Measurements from ENCODE around the gene RYR2. TPM values are rescaled to one million over a fixed set of nuclear protein-coding genes. Genes with fewer than 3 reads are reported as not detected.

The RYR2 gene
- total and polyA plus RNA-seq, 2 experiments from 2014 or later: 0.50 to 0.95 TPM

GRCh38 chr1:237864338-237865244 lies 822.6 kb downstream of the RYR2 start:
- 20% methylated on average over 25 of the region's 25 CpGs for WGBS (ENCODE audit: low lambda C conversion rate, missing lambda C conversion rate)
- Histone ChIP-seq H3K4me3 (no peak overlapping the region), H4K20me1 (ENCODE audit: insufficient read depth, poor library complexity, severe bottlenecking) (no peaks in the 10 kb centered on the region), H2AFZ (peak overlapping the region; percentile 20), H3K27me3 (no peaks in the 10 kb centered on the region), H3K4me1 (ENCODE audit: insufficient read depth) (no peaks in the 10 kb centered on the region), H3K9me3 (ENCODE audit: low read depth) (no peaks in the 10 kb centered on the region), H3K36me3 (replicated peaks; ENCODE audit: insufficient read depth, low read depth) (no peaks in the 10 kb centered on the region), H3K9me2 (replicated peaks; ENCODE audit: insufficient read depth) (no peaks in the 10 kb centered on the region), H3K79me2 (no peaks in the 10 kb centered on the region), H3K4me2 (peak overlapping the region; percentile 75), H3K27ac (no peak overlapping the region)
- DNase-seq (ENCODE audit: low spot score): peak; percentile 85
- TF ChIP-seq EZH2phosphoT487 (IDR thresholded peaks at IDR 0.05; ENCODE audit: low read depth, severe bottlenecking, unreplicated experiment) (no peak), CTCF (IDR thresholded peaks at IDR 0.05; ENCODE audit: poor library complexity) (peak; percentile 96)

- Histone ChIP-seq H3K9me3 (ENCODE audit: low read depth) (no peaks in the 10 kb centered on the region), H3K9me2 (replicated peaks; ENCODE audit: insufficient read depth) (no peaks in the 10 kb centered on the region), H3K27me3 (no peaks in the 10 kb centered on the region), H3K4me1 (ENCODE audit: insufficient read depth) (no peaks in the 10 kb centered on the region), H3K4me3 (no peak overlapping the region), H3K79me2 (no peaks in the 10 kb centered on the region), H3K27ac (no peak overlapping the region), H3K4me2 (no peak overlapping the region), H4K20me1 (ENCODE audit: insufficient read depth, poor library complexity, severe bottlenecking) (no peaks in the 10 kb centered on the region), H2AFZ (no peak overlapping the region), H3K36me3 (replicated peaks; ENCODE audit: insufficient read depth, low read depth) (no peaks in the 10 kb centered on the region)
- DNase-seq (ENCODE audit: low spot score): no peak
- 42% methylated on average over 1 of the region's 1 CpG for WGBS (ENCODE audit: low lambda C conversion rate, missing lambda C conversion rate)
- no peak for TF ChIP-seq EZH2phosphoT487 (IDR thresholded peaks at IDR 0.05; ENCODE audit: low read depth, severe bottlenecking, unreplicated experiment)
- TF ChIP-seq CTCF (IDR thresholded peaks at IDR 0.05; ENCODE audit: poor library complexity): no peak
- TF ChIP-seq EZH2 (IDR thresholded peaks at IDR 0.05; ENCODE audit: borderline replicate concordance): no peak
Observed at GRCh38 chr1:237867380-237867888, 825.5 kb downstream of the RYR2 start.

- H3K9me3 ChIP-seq (ENCODE audit: low read depth): no peaks in the 10 kb centered on the region
- DNase-seq (ENCODE audit: low spot score): peak; percentile 58
- H3K4me3 ChIP-seq: no peak overlapping the region
- no peaks in the 10 kb centered on the region for H3K79me2 ChIP-seq
- H3K4me1 ChIP-seq (ENCODE audit: insufficient read depth): no peaks in the 10 kb centered on the region
- H3K27ac ChIP-seq: no peak overlapping the region
- H2AFZ ChIP-seq: peak overlapping the region; percentile 19
- H3K27me3 ChIP-seq: no peaks in the 10 kb centered on the region
- H3K4me2 ChIP-seq: peak overlapping the region; percentile 40
- WGBS (ENCODE audit: low lambda C conversion rate, missing lambda C conversion rate): 42% methylated on average over 4 of the region's 4 CpGs
- H3K9me2 ChIP-seq (replicated peaks; ENCODE audit: insufficient read depth): no peaks in the 10 kb centered on the region
- no peak for TF ChIP-seq CTCF (IDR thresholded peaks at IDR 0.05; ENCODE audit: poor library complexity)
- no peak for TF ChIP-seq EZH2 (IDR thresholded peaks at IDR 0.05; ENCODE audit: borderline replicate concordance)
- no peak for TF ChIP-seq EZH2phosphoT487 (IDR thresholded peaks at IDR 0.05; ENCODE audit: low read depth, severe bottlenecking, unreplicated experiment)
- no peaks in the 10 kb centered on the region for H3K36me3 ChIP-seq (replicated peaks; ENCODE audit: insufficient read depth, low read depth)
- no peaks in the 10 kb centered on the region for H4K20me1 ChIP-seq (ENCODE audit: insufficient read depth, poor library complexity, severe bottlenecking)
Observed at GRCh38 chr1:237868817-237869600, 827.0 kb downstream of the RYR2 start.

Data from hepatocyte (in vitro differentiated cells).